ENCODE results near the gene TBC1D8.

TBC1D8 gene

GRCh38 chr2:101162561-101163330, 11.6 kb upstream of the TBC1D8 start:
- no peak overlapping the region for H3K4me3 ChIP-seq (ENCODE audit: low read depth, low read length)
- no peak for TF ChIP-seq CTCF (IDR thresholded peaks at IDR 0.05; ENCODE audit: borderline replicate concordance, insufficient read depth, low read depth, low read length)

GRCh38 chr2:101161658-101162057, 10.5 kb upstream of the TBC1D8 start:
- TF ChIP-seq CTCF (IDR thresholded peaks at IDR 0.05; ENCODE audit: borderline replicate concordance, insufficient read depth, low read depth, low read length), result no peak
- no peak overlapping the region for H3K4me3 ChIP-seq (ENCODE audit: low read depth, low read length)

- no peak for TF ChIP-seq CTCF (IDR thresholded peaks at IDR 0.05; ENCODE audit: borderline replicate concordance, insufficient read depth, low read depth, low read length)
- no peak overlapping the region for H3K4me3 ChIP-seq (ENCODE audit: low read depth, low read length)
Observed at GRCh38 chr2:101160454-101160853, 9.3 kb upstream of the TBC1D8 start.

GRCh38 chr2:101159526-101159925, 8.3 kb upstream of the TBC1D8 start:
- TF ChIP-seq CTCF (IDR thresholded peaks at IDR 0.05; ENCODE audit: borderline replicate concordance, insufficient read depth, low read depth, low read length), result no peak
- no peak overlapping the region for H3K4me3 ChIP-seq (ENCODE audit: low read depth, low read length)

- H3K4me3 ChIP-seq (ENCODE audit: low read depth, low read length), result no peak overlapping the region
- no peak for TF ChIP-seq CTCF (IDR thresholded peaks at IDR 0.05; ENCODE audit: borderline replicate concordance, insufficient read depth, low read depth, low read length)
Observed at GRCh38 chr2:101157272-101157671, 6.1 kb upstream of the TBC1D8 start.

- no peak overlapping the region for H3K4me3 ChIP-seq (ENCODE audit: low read depth, low read length)
- no peak for TF ChIP-seq CTCF (IDR thresholded peaks at IDR 0.05; ENCODE audit: borderline replicate concordance, insufficient read depth, low read depth, low read length)
Observed at GRCh38 chr2:101153787-101154186, 2.6 kb upstream of the TBC1D8 start.

- H3K4me3 ChIP-seq (ENCODE audit: low read depth, low read length), result no peak overlapping the region
Observed at GRCh38 chr2:101153077-101153707, 2.0 kb upstream of the TBC1D8 start.

More at GRCh38 chr2:101153077-101153707, 2.0 kb upstream of the TBC1D8 start:
- TF ChIP-seq CTCF (IDR thresholded peaks at IDR 0.05; ENCODE audit: borderline replicate concordance, insufficient read depth, low read depth, low read length), result no peak
